ENCODE measurements around the gene GNB5. TPM values are rescaled to one million over a fixed set of nuclear protein-coding genes. Genes with fewer than 3 reads are reported as not detected.
"Not testable (repeated sequence)": the region's sequence is repeated elsewhere in the genome, so short reads cannot be mapped to it uniquely, and the experiment has no call there.

The GNB5 gene
- total and polyA plus RNA-seq, 2 donors = 16.1 to 20.5 TPM

DNA sequence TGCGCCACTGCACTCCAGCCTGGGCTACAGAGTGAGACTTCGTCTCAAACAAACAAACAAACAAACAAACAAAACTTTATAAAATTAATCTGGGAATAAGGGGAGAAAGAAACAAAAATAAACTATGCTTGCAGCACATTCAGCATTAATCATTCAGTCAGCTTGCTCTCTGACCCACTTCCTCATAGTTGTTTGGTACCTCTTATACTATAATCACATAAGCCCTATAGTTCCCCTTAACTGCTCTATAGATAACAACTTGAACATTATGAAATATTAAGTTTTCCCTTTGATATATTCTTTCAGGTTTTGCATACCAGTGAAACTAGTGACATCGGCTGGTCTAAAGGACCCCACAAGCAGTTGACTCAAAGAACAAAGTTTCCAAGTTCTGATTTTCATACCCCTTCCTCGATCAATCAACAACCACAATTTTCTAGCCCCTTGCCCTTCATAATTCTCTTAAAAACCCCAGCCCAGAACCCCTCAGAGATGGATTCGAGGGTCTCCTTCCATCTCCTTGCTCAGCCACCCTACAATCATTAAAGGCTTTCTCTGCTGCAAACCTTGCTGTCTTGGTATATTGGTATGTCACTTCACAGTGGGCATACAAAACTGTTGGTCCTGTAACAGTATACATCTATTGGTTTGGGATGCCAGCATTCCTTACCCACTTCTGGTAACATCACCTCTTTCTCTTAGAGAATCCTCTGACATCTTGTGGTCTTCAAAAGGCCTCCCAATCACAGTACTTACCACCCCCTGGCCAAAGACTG lies 105.0 kb downstream of the GNB5 start:
- no peak overlapping the region for H3K4me3 ChIP-seq (ENCODE audit: low read length in 2 of 2)
- WGBS = 93% methylated on average over 5 of the region's 5 CpGs
- H3K9me3 ChIP-seq (ENCODE audit: control insufficient read depth in 2 of 2, insufficient read depth in 1 of 2, low read length in 1 of 2) = no peaks in the 10 kb centered on the region
- H3K27ac ChIP-seq (ENCODE audit: low read depth in 1 of 2, low read length in 1 of 2) = no peak overlapping the region
- no peak for DNase-seq (ENCODE audit: low read depth in 6 of 9, low spot score in 9 of 9)
- H3K27me3 ChIP-seq (ENCODE audit: control insufficient read depth in 2 of 2, insufficient read depth in 1 of 2, low read length in 1 of 2) = no peaks in the 10 kb centered on the region
- H3K36me3 ChIP-seq (ENCODE audit: control insufficient read depth in 2 of 2, insufficient read depth in 2 of 2, low read length in 1 of 2) = no peaks in the 10 kb centered on the region
- peaks cover 0 to 8% of the 10 kb centered on the region in 2 donors for H3K4me1 ChIP-seq (ENCODE audit: control insufficient read depth in 2 of 2, insufficient read depth in 2 of 2, low read length in 2 of 2)

DNA sequence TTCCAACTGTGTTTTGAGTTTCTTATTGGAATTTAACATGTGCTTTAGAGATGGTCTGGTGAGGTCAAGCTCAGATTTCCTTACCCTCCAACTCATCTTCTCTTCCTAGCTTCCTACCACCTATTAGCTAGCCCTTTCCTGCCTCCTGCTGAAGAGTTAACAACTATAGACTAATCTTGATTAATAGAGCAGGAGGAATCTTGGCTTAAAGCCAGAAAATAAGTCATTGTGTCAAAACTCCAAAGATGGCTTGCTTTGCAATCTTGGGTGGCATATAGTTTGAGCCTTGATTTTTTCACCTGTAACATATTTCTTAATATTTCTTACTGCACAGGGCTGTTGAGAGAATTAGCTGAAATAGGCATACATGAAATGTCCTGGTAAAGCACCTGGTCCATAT lies 105.9 kb downstream of the GNB5 start:
- no peaks in the 10 kb centered on the region for H3K36me3 ChIP-seq (ENCODE audit: control insufficient read depth in 2 of 2, insufficient read depth in 2 of 2, low read length in 1 of 2)
- H3K27me3 ChIP-seq (ENCODE audit: control insufficient read depth in 2 of 2, insufficient read depth in 1 of 2, low read length in 1 of 2) = no peaks in the 10 kb centered on the region
- H3K27ac ChIP-seq (ENCODE audit: low read depth in 1 of 2, low read length in 1 of 2) = no peak overlapping the region
- no peak for DNase-seq (ENCODE audit: low read depth in 6 of 9, low spot score in 9 of 9)
- no peak overlapping the region for H3K4me3 ChIP-seq (ENCODE audit: low read length in 2 of 2)
- peaks cover 0 to 8% of the 10 kb centered on the region in 2 donors for H3K4me1 ChIP-seq (ENCODE audit: control insufficient read depth in 2 of 2, insufficient read depth in 2 of 2, low read length in 2 of 2)
- no peaks in the 10 kb centered on the region for H3K9me3 ChIP-seq (ENCODE audit: control insufficient read depth in 2 of 2, insufficient read depth in 1 of 2, low read length in 1 of 2)

DNA sequence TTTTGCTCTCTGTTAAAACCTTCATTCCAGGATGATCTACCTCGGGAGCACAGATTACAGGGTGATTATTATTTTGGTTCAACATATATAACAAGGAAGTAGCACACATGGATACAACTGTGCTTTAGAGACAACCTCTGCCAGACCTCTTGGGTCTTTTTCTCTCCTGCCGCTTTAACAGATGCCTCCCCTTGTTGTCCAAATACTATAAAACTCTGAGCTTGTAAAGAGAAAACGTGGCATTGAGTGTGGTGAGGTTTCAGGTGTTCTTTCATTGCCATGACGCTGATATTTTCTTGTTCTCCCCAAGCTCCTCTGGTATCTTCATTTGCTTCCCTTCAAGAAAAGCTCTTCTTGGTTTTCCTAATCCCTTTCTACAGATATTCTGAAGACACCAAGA lies 107.6 kb downstream of the GNB5 start:
- peaks cover 0 to 8% of the 10 kb centered on the region in 2 donors for H3K4me1 ChIP-seq (ENCODE audit: control insufficient read depth in 2 of 2, insufficient read depth in 2 of 2, low read length in 2 of 2)
- H3K27me3 ChIP-seq (ENCODE audit: control insufficient read depth in 2 of 2, insufficient read depth in 1 of 2, low read length in 1 of 2) = no peaks in the 10 kb centered on the region
- no peaks in the 10 kb centered on the region for H3K36me3 ChIP-seq (ENCODE audit: control insufficient read depth in 2 of 2, insufficient read depth in 2 of 2, low read length in 1 of 2)
- H3K27ac ChIP-seq (ENCODE audit: low read depth in 1 of 2, low read length in 1 of 2) = no peak overlapping the region
- H3K4me3 ChIP-seq (ENCODE audit: low read length in 2 of 2) = no peak overlapping the region
- 33% methylated on average over 4 of the region's 4 CpGs for WGBS
- no peak for DNase-seq (ENCODE audit: low read depth in 6 of 9, low spot score in 9 of 9)
- no peaks in the 10 kb centered on the region for H3K9me3 ChIP-seq (ENCODE audit: control insufficient read depth in 2 of 2, insufficient read depth in 1 of 2, low read length in 1 of 2)

DNA sequence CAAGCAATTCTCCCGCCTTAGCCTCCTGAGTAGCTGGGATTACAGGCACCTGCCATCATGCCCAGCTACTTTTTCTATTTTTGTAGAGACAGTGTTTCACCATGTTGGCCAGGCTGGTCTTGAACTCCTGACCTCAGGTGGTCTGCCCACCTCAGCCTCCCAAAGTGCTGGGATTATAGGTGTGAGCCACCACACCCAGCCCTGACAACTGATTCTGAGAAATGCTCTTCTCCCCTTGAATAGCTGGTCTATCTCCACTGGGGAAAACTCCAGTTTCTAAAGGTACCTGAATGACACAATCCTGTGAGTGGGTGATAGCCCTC lies 108.2 kb downstream of the GNB5 start:
- not testable (repeated sequence) for H3K27ac ChIP-seq (ENCODE audit: low read depth in 1 of 2, low read length in 1 of 2); H3K36me3 ChIP-seq (ENCODE audit: control insufficient read depth in 2 of 2, insufficient read depth in 2 of 2, low read length in 1 of 2); DNase-seq (ENCODE audit: low read depth in 6 of 9, low spot score in 9 of 9); H3K27me3 ChIP-seq (ENCODE audit: control insufficient read depth in 2 of 2, insufficient read depth in 1 of 2, low read length in 1 of 2); H3K4me1 ChIP-seq (ENCODE audit: control insufficient read depth in 2 of 2, insufficient read depth in 2 of 2, low read length in 2 of 2); H3K9me3 ChIP-seq (ENCODE audit: control insufficient read depth in 2 of 2, insufficient read depth in 1 of 2, low read length in 1 of 2); H3K4me3 ChIP-seq (ENCODE audit: low read length in 2 of 2)
- 41% methylated on average over 1 of the region's 1 CpG for WGBS

DNA sequence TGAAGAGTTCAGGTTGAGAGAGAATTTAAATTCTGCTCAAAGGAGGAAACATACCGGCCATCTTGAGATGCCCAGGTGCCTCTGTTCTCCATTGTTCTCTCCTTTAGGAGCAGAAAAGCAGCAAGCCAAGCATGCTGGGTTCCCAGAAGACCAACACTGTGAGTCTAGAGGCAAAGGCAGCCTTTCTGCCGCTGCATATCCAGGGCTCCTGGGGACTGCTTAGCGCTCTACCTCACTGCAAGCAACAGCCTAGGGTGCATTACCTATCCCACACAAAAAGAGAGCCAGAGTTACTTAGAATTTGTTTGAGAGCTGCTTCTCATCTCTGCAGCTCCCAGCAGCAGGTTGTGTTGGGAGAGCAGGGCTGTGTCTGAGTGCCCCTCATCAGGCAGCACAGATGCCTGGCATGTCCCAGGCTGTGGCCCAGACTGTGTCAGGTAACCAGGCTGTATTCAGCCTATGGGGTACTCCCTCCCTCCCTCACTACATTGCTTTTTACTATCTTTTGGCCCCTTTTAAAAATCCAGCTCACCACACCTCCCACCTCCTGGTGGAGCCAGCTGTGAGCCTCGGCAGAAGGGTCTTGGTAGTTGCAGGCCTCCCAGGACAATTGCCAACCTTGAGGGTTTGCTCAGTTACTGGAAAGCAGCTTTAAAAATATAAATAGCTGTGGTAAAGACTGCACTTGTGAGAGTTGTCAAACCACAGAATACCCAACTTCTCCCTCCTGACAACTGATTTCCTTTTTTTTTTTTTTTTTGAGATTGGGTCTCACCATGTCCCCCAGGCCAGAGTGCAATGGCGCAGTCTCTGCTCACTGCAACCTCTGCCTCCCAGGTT lies 108.8 kb downstream of the GNB5 start:
- Histone ChIP-seq H3K9me3 (ENCODE audit: control insufficient read depth in 2 of 2, insufficient read depth in 1 of 2, low read length in 1 of 2) (no peaks in the 10 kb centered on the region), H3K36me3 (ENCODE audit: control insufficient read depth in 2 of 2, insufficient read depth in 2 of 2, low read length in 1 of 2) (no peaks in the 10 kb centered on the region), H3K27ac (ENCODE audit: low read depth in 1 of 2, low read length in 1 of 2) (no peak overlapping the region), H3K27me3 (ENCODE audit: control insufficient read depth in 2 of 2, insufficient read depth in 1 of 2, low read length in 1 of 2) (no peaks in the 10 kb centered on the region), H3K4me1 (ENCODE audit: control insufficient read depth in 2 of 2, insufficient read depth in 2 of 2, low read length in 2 of 2) (peaks cover 0 to 8% of the 10 kb centered on the region in 2 donors), H3K4me3 (ENCODE audit: low read length in 2 of 2) (no peak overlapping the region)
- peak in 1 of 9 donors; percentile 19 for DNase-seq (ENCODE audit: low read depth in 6 of 9, low spot score in 9 of 9)
- 55% methylated on average over 5 of the region's 5 CpGs for WGBS

DNA sequence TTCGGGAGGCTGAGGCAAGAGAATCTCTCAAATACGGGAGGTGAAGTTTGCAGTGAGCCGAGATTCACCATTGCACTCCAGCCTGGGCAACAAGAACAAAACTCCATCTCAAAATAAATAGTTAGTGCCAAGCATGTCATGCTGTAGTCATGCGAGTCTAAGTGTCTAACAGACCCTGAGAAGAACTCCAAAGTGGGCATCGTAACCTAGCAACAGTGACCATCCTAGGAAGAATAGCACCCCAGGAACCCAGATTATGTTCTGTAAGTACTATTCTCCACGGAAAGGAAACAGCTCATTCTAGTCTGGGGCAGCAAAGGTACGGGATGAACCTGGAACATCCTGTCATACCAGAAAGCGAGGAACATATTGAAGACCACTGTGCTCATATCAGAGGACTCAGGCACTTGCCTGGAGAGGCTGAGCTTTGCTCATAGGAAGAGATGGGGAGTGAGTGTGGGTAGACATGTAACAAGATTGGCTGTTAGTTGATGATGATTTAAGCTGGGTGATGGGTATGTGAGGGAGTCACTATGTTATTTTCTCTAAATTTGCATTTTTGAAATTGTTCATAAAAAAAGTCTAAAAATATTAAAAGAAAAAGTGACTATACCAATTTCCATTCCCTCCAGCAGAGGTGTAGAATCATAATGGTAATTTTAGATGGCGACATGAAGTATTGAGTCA lies 110.3 kb downstream of the GNB5 start:
- DNase-seq (ENCODE audit: low read depth in 6 of 9, low spot score in 9 of 9) = no peak
- WGBS = 98% methylated on average over 9 of the region's 9 CpGs
- Histone ChIP-seq H3K4me3 (ENCODE audit: low read length in 2 of 2) (no peak overlapping the region), H3K9me3 (ENCODE audit: control insufficient read depth in 2 of 2, insufficient read depth in 1 of 2, low read length in 1 of 2) (no peaks in the 10 kb centered on the region), H3K4me1 (ENCODE audit: control insufficient read depth in 2 of 2, insufficient read depth in 2 of 2, low read length in 2 of 2) (peaks cover 0 to 8% of the 10 kb centered on the region in 2 donors), H3K27me3 (ENCODE audit: control insufficient read depth in 2 of 2, insufficient read depth in 1 of 2, low read length in 1 of 2) (no peaks in the 10 kb centered on the region), H3K36me3 (ENCODE audit: control insufficient read depth in 2 of 2, insufficient read depth in 2 of 2, low read length in 1 of 2) (no peaks in the 10 kb centered on the region), H3K27ac (ENCODE audit: low read depth in 1 of 2, low read length in 1 of 2) (no peak overlapping the region)

DNA sequence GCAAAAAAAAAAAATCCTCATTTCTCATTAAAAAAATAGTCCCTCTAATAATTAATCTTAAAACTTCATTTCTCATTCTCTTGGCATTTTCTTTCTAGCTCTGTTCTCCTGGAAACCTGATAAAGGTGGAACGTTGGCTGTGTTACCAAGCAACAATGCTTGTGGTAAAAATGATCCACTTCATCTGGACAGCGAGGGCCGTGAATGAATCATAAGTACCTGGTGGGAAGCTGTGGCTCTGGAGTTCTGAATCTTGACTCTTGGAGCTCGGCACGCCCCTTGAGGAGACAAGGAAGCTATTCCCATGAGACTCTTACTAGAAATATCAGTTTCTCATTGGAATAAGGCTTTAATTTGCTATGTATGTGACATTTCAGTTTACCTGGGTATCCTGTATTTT lies 111.2 kb downstream of the GNB5 start:
- H3K27ac ChIP-seq (ENCODE audit: low read depth in 1 of 2, low read length in 1 of 2) = no peak overlapping the region
- no peak overlapping the region for H3K4me3 ChIP-seq (ENCODE audit: low read length in 2 of 2)
- no peaks in the 10 kb centered on the region for H3K27me3 ChIP-seq (ENCODE audit: control insufficient read depth in 2 of 2, insufficient read depth in 1 of 2, low read length in 1 of 2)
- H3K36me3 ChIP-seq (ENCODE audit: control insufficient read depth in 2 of 2, insufficient read depth in 2 of 2, low read length in 1 of 2) = no peaks in the 10 kb centered on the region
- 92% methylated on average over 5 of the region's 5 CpGs for WGBS
- DNase-seq (ENCODE audit: low read depth in 6 of 9, low spot score in 9 of 9) = no peak
- no peaks in the 10 kb centered on the region for H3K9me3 ChIP-seq (ENCODE audit: control insufficient read depth in 2 of 2, insufficient read depth in 1 of 2, low read length in 1 of 2)
- peaks cover 0 to 8% of the 10 kb centered on the region in 2 donors for H3K4me1 ChIP-seq (ENCODE audit: control insufficient read depth in 2 of 2, insufficient read depth in 2 of 2, low read length in 2 of 2)

DNA sequence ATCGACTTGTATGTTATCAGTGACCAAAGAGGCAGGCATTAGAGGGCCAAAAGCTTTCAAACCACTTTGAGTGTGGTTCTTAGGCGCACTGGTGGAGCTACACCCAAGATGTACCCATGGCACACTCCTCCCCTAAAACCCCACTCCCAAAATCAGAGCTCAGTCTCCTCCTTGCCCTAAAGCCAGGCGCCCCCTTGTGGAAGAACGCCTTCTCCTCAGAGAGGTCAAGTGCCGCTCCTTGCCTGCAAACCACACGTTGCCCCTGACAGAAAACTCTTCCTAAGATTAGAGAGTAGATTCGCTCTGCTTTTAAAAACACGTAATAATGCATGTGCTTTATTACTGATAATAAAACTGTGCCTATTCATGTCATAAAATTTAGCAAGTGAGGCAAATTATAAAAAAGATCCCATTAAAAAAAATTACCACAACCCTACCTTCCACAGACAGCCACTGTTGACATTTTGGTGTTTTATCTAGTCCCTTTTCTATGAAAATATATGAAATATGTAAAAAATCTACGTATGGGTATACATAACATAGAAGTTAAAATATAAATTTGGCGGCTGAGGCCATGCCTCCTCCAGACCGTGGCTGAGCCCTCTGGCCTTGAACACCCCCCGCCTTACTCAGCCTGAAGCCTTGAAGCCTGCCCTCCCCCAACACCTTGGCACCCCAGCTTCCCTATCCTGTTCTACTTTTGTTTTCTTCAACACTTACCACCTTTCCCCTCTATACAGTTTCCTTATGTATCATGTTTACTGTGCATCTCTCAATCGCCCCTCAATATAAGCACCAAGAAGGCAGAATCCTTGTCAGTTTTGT lies 112.1 kb downstream of the GNB5 start:
- no peaks in the 10 kb centered on the region for H3K27me3 ChIP-seq (ENCODE audit: control insufficient read depth in 2 of 2, insufficient read depth in 1 of 2, low read length in 1 of 2)
- peaks cover 0 to 8% of the 10 kb centered on the region in 2 donors for H3K4me1 ChIP-seq (ENCODE audit: control insufficient read depth in 2 of 2, insufficient read depth in 2 of 2, low read length in 2 of 2)
- peak; percentile 42 to 87 (median 71) for DNase-seq (ENCODE audit: low read depth in 6 of 9, low spot score in 9 of 9)
- H3K36me3 ChIP-seq (ENCODE audit: control insufficient read depth in 2 of 2, insufficient read depth in 2 of 2, low read length in 1 of 2) = no peaks in the 10 kb centered on the region
- no peaks in the 10 kb centered on the region for H3K9me3 ChIP-seq (ENCODE audit: control insufficient read depth in 2 of 2, insufficient read depth in 1 of 2, low read length in 1 of 2)
- H3K27ac ChIP-seq (ENCODE audit: low read depth in 1 of 2, low read length in 1 of 2) = no peak overlapping the region
- 51% methylated on average over 13 of the region's 13 CpGs for WGBS
- no peak overlapping the region for H3K4me3 ChIP-seq (ENCODE audit: low read length in 2 of 2)

Measured in thymus (tissue), 11 donors.